HEK293T (cell line): ENCODE data around the gene PCSK5.

Source experiments
- CTCF ChIA-PET: fragments of 350-600 bp; formaldehyde crosslinking; extraction: SDS; loops from one replicate; lab custom pipeline; 2021; ENCODE audit warnings: antibody characterized with exemption, inconsistent platforms; lab: Yijun Ruan, JAX
- POLR2A ChIA-PET: fragments of 350-600 bp; formaldehyde crosslinking; extraction: SDS; loops from one replicate; lab custom pipeline; 2020; ENCODE audit warnings: antibody characterized with exemption, inconsistent platforms; lab: Yijun Ruan, JAX
- DNase-seq: peaks from one replicate; pipeline ENCODE4 v3.0.0; 2012; ENCODE audit warnings: mixed read lengths; ENCODE audit errors: extremely low spot score
- ARNT ChIP-seq: fragments of 450-650 bp; IDR thresholded peaks from 2 replicates; pipeline ENCODE4 v1.6.1; 2017; ENCODE audit warnings: mild to moderate bottlenecking
- BHLHE40 ChIP-seq: fragments of 450-650 bp; IDR thresholded peaks from 2 replicates; pipeline ENCODE4 v1.6.1; 2016; ENCODE audit warnings: mild to moderate bottlenecking, moderate library complexity, borderline replicate concordance
- CTBP1 ChIP-seq: fragments of 450-650 bp; IDR thresholded peaks from 2 replicates; pipeline ENCODE4 v1.6.1; 2016; ENCODE audit warnings: borderline replicate concordance
- ELF4 ChIP-seq: fragments of 450-650 bp; IDR thresholded peaks from 2 replicates; pipeline ENCODE4 v1.6.1; 2017; ENCODE audit warnings: antibody characterized with exemption
- FOXA1 ChIP-seq: fragments of 450-650 bp; IDR thresholded peaks from 2 replicates; pipeline ENCODE4 v1.6.1; 2016; ENCODE audit warnings: mild to moderate bottlenecking
- FOXK2 ChIP-seq: fragments of 450-650 bp; IDR thresholded peaks from 2 replicates; pipeline ENCODE4 v1.6.1; 2016; ENCODE audit warnings: mild to moderate bottlenecking
- FOXM1 ChIP-seq: fragments of 450-650 bp; IDR thresholded peaks from 2 replicates; pipeline ENCODE4 v1.6.1; 2017; ENCODE audit warnings: mild to moderate bottlenecking, borderline replicate concordance
- HDGF ChIP-seq: fragments of 450-650 bp; IDR thresholded peaks from 2 replicates; pipeline ENCODE4 v1.6.1; 2017; ENCODE audit warnings: antibody characterized with exemption, borderline replicate concordance
- L3MBTL2 ChIP-seq: fragments of 450-650 bp; conservative IDR thresholded peaks from 2 replicates; pipeline ENCODE4 v1.6.1; 2016; ENCODE audit warnings: mild to moderate bottlenecking
- LEF1 ChIP-seq: fragments of 450-650 bp; IDR thresholded peaks from 2 replicates; pipeline ENCODE4 v1.6.1; 2017; ENCODE audit warnings: mild to moderate bottlenecking, borderline replicate concordance
- NFRKB ChIP-seq: fragments of 450-650 bp; IDR thresholded peaks from 2 replicates; pipeline ENCODE4 v1.6.1; 2016; ENCODE audit warnings: mild to moderate bottlenecking, moderate library complexity
- SP1 ChIP-seq: fragments of 450-650 bp; IDR thresholded peaks from 2 replicates; pipeline ENCODE4 v1.6.1; 2017
- SUZ12 ChIP-seq: fragments of 450-650 bp; IDR thresholded peaks from 2 replicates; pipeline ENCODE4 v1.6.1; 2016; ENCODE audit warnings: mild to moderate bottlenecking
- TARDBP ChIP-seq: fragments of 450-650 bp; IDR thresholded peaks from 2 replicates; pipeline ENCODE4 v1.6.1; 2016
- ZNF384 ChIP-seq: fragments of 450-650 bp; IDR thresholded peaks from 2 replicates; pipeline ENCODE4 v1.6.1; 2016
- TF ChIP-seq, protein P1 (sequence below): fragments of 450-650 bp; IDR thresholded peaks from 2 replicates; pipeline ENCODE4 v1.6.1; 2016

Gene PCSK5

GRCh38 chr9:75890472-75891276 is at the start of gene PCSK5:
TSS of gene PCSK5 (plus strand) at chr9:75890673. CDS start at chr9:75891182, 509 bp downstream.
- POLR2A ChIA-PET = interaction anchor here (0.8 to 1.4 kb wide), 2 partner anchors 14 to 484 kb away, joined by 3 read pairs; no protein-coding TSS in a partner anchor
- peak; percentile 84 for DNase-seq
- CTCF ChIA-PET = no interaction called here
- TF ChIP-seq L3MBTL2 (0 out of 2 replicates have a peak, but pooled peaks have one; percentile 2), ARNT (no peak), FOXM1 (peak; percentile 46; the same call in 1 of the 2 replicates), NFRKB (no peak), CTBP1 (peak; percentile 35; the same call in 1 of the 2 replicates)
- TF ChIP-seq, protein P1, sequence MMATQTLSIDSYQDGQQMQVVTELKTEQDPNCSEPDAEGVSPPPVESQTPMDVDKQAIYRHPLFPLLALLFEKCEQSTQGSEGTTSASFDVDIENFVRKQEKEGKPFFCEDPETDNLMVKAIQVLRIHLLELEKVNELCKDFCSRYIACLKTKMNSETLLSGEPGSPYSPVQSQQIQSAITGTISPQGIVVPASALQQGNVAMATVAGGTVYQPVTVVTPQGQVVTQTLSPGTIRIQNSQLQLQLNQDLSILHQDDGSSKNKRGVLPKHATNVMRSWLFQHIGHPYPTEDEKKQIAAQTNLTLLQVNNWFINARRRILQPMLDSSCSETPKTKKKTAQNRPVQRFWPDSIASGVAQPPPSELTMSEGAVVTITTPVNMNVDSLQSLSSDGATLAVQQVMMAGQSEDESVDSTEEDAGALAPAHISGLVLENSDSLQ = peak; percentile 61

GRCh38 chr9:75844321-75844720 is 46.2 kb upstream of the PCSK5 start:
- DNase-seq = no peak
- POLR2A ChIA-PET = no interaction called here
- no peak for TF ChIP-seq L3MBTL2
- no peak for TF ChIP-seq NFRKB
- TF ChIP-seq, protein P1 = no peak
- no peak for TF ChIP-seq LEF1
- TF ChIP-seq HDGF = no peak
- no peak for TF ChIP-seq FOXM1
- no peak for TF ChIP-seq TARDBP
- no peak for TF ChIP-seq BHLHE40
- no peak for TF ChIP-seq SUZ12
- TF ChIP-seq ZNF384 = no peak
- TF ChIP-seq FOXA1 = no peak
- no peak for TF ChIP-seq SP1
- CTCF ChIA-PET = no interaction called here

DNA sequence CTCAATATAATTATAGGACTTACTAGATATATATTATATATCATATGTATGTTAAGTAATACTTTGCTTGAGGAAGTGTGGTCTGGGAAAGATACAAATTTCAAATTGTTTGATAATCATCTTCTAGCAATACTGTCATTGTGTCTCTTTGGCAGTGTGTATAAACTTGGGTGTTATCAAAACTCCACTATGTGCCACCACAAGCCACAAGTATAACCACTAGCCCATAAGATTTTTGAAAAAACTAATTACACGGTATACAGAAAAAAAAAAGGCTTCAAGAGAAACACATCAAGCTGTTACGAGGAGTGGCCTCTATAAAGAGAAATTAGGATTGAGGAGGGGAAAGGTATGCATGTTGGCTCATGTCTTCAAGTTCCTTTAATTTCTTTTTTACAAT is 44.7 kb upstream of the PCSK5 start:
- TF ChIP-seq FOXM1 = no peak
- no peak for TF ChIP-seq NFRKB
- TF ChIP-seq L3MBTL2 = no peak
- no peak for TF ChIP-seq ZNF384
- TF ChIP-seq FOXA1 = no peak
- no peak for TF ChIP-seq SP1
- TF ChIP-seq BHLHE40 = no peak
- TF ChIP-seq ARNT = no peak
- no peak for DNase-seq
- ChIA-PET CTCF (no interaction called here), POLR2A (no interaction called here)

- ChIA-PET POLR2A (no interaction called here), CTCF (interaction anchor here (0.6 to 0.8 kb wide), 2 partner anchors 20 to 455 kb away, joined by 3 to 9 read pairs; no protein-coding TSS in a partner anchor)
- TF ChIP-seq FOXM1 = no peak
- no peak for TF ChIP-seq HDGF
- no peak for TF ChIP-seq SUZ12
- no peak for TF ChIP-seq NFRKB
- no peak for TF ChIP-seq ZNF384
- TF ChIP-seq, protein P1 = no peak
- no peak for TF ChIP-seq TARDBP
- TF ChIP-seq SP1 = no peak
- TF ChIP-seq FOXA1 = no peak
- no peak for TF ChIP-seq ELF4
- TF ChIP-seq BHLHE40 = no peak
- no peak for TF ChIP-seq CTBP1
- no peak for TF ChIP-seq L3MBTL2
- TF ChIP-seq ARNT = no peak
- TF ChIP-seq FOXK2 = no peak
- TF ChIP-seq LEF1 = no peak
- DNase-seq = no peak
Measured at GRCh38 chr9:75847085-75847484, 43.4 kb upstream of the PCSK5 start.

DNA sequence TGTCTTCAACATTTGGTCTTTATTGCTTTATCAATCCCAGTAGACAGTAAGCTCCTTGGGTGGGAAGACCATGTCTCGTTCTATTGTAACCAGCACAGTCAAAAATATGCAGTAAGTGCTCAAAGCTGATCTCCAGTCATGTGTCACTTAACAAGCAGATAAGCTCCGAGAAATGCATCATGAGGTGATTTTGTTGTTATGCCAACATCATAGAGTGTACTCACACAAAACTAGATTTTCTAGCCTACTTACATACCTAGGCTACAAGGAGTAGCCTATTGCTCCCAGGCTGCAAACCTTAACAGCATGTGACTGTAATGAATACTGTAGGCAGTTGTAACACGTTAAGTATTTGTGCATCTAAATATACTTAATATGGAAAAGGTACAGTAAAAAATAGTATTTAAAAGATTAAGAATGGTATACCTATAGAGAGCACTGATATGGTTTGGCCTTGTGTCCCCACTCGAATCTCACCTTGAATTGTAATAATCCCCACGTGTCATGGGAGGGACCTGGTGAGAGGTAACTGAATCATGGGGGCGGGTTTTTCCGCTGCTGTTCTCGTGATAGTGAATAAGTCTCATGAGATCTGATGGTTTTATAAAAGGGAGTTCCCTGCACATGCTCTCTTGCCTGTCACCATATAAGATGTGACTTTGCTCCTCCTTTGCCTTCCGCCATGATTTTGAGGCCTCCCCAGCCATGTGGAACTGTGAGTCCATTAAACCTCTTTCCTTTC is 39.8 kb upstream of the PCSK5 start:
- DNase-seq = no peak
- no peak for TF ChIP-seq SP1
- TF ChIP-seq SUZ12 = no peak
- no peak for TF ChIP-seq CTBP1
- TF ChIP-seq ELF4 = no peak
- TF ChIP-seq BHLHE40 = no peak
- no peak for TF ChIP-seq NFRKB
- no peak for TF ChIP-seq TARDBP
- no peak for TF ChIP-seq L3MBTL2
- no peak for TF ChIP-seq FOXA1
- no peak for TF ChIP-seq ZNF384
- no peak for TF ChIP-seq ARNT
- TF ChIP-seq, protein P1 = no peak
- TF ChIP-seq LEF1 = no peak
- no peak for TF ChIP-seq HDGF
- no peak for TF ChIP-seq FOXK2
- TF ChIP-seq FOXM1 = no peak
- ChIA-PET CTCF (interaction anchor here (1.1 kb wide), 1 partner anchor 15 kb away, joined by 3 read pairs; no protein-coding TSS in a partner anchor), POLR2A (no interaction called here)
